ENCODE results near the gene IQSEC3. TPM values are rescaled to one million over a fixed set of nuclear protein-coding genes. Genes with fewer than 3 reads are reported as not detected.
A peak's percentile ranks its signal among the peaks of the same experiment; 100 is the strongest.
"Not testable (repeated sequence)": the region's sequence is repeated elsewhere in the genome, so short reads cannot be mapped to it uniquely, and the experiment has no call there.

IQSEC3 gene
- total RNA-seq, 1 experiment from 2014 or later, result 1.7 TPM

GRCh38 chr12:76551-76950, 10.0 kb downstream of the IQSEC3 start:
- H3K4me3 Mint-ChIP-seq; H3K4me1 Mint-ChIP-seq; POLR2A ChIA-PET; DNase-seq (ENCODE audit: low spot score); H3K27ac Mint-ChIP-seq; H3K9me3 Mint-ChIP-seq; H3K36me3 Mint-ChIP-seq; CTCF ChIA-PET; ATAC-seq: not testable (repeated sequence)
- H3K27me3 Mint-ChIP-seq (ENCODE audit: low read depth), result peaks cover 48% of the 10 kb centered on the region

GRCh38 chr12:77101-77719, 10.6 kb downstream of the IQSEC3 start:
- DNase-seq (ENCODE audit: low spot score); H3K4me1 Mint-ChIP-seq; H3K9me3 Mint-ChIP-seq; H3K4me3 Mint-ChIP-seq; H3K27ac Mint-ChIP-seq; H3K36me3 Mint-ChIP-seq; CTCF ChIA-PET; POLR2A ChIA-PET: not testable (repeated sequence)
- peak; percentile 13; the same call in 1 of the 2 replicates for ATAC-seq
- H3K27me3 Mint-ChIP-seq (ENCODE audit: low read depth), result peaks cover 47% of the 10 kb centered on the region

GRCh38 chr12:77769-78383, 11.3 kb downstream of the IQSEC3 start:
- peaks cover 47% of the 10 kb centered on the region for H3K27me3 Mint-ChIP-seq (ENCODE audit: low read depth)

GRCh38 chr12:78981-79380, 12.4 kb downstream of the IQSEC3 start:
- Mint-ChIP-seq H3K36me3 (no peaks in the 10 kb centered on the region), H3K27ac (no peak overlapping the region), H3K4me1 (0 out of 2 replicates have a peak, but pooled peaks cover 2% of the 10 kb centered on the region), H3K27me3 (ENCODE audit: low read depth) (peaks cover 47% of the 10 kb centered on the region), H3K4me3 (peak overlapping the region; percentile 62), H3K9me3 (no peaks in the 10 kb centered on the region)
- no peak for TF ChIP-seq ATF6 (CRISPR knock-in tag; IDR thresholded peaks at IDR 0.05)
- DNase-seq (ENCODE audit: low spot score) (no peak), ATAC-seq (no peak)
- POLR2A ChIA-PET, result no interaction called here
- CTCF ChIA-PET, result no interaction called here

More at GRCh38 chr12:77769-78383, 11.3 kb downstream of the IQSEC3 start:
- H3K4me3 Mint-ChIP-seq, result peak overlapping the region; percentile 62
- POLR2A ChIA-PET; H3K27ac Mint-ChIP-seq; H3K36me3 Mint-ChIP-seq; DNase-seq (ENCODE audit: low spot score); H3K4me1 Mint-ChIP-seq; H3K9me3 Mint-ChIP-seq; CTCF ChIA-PET: not testable (repeated sequence)
- ATAC-seq, result peak; percentile 37

- Mint-ChIP-seq H3K36me3 (no peaks in the 10 kb centered on the region), H3K4me1 (peaks cover 7% of the 10 kb centered on the region), H3K4me3 (no peak overlapping the region), H3K27me3 (ENCODE audit: low read depth) (peaks cover 40% of the 10 kb centered on the region), H3K9me3 (no peaks in the 10 kb centered on the region), H3K27ac (no peak overlapping the region)
- ChIA-PET CTCF (no interaction called here), POLR2A (no interaction called here)
- ATAC-seq (no peak), DNase-seq (ENCODE audit: low spot score) (no peak)
- no peak for TF ChIP-seq HMGXB4 (CRISPR knock-in tag; IDR thresholded peaks at IDR 0.05)
- TF ChIP-seq AFF4 (CRISPR knock-in tag; IDR thresholded peaks at IDR 0.05; ENCODE audit: borderline replicate concordance), result no peak
- no peak for TF ChIP-seq USF1 (CRISPR knock-in tag; IDR thresholded peaks at IDR 0.05)
- TF ChIP-seq CREM (CRISPR knock-in tag; IDR thresholded peaks at IDR 0.05), result no peak
- TF ChIP-seq SOX15 (CRISPR knock-in tag; IDR thresholded peaks at IDR 0.05), result no peak
- no peak for TF ChIP-seq SMAD4 (CRISPR knock-in tag; IDR thresholded peaks at IDR 0.05)
- no peak for TF ChIP-seq ZNF138 (CRISPR knock-in tag; conservative IDR thresholded peaks at IDR 0.05)
- TF ChIP-seq TP53 (CRISPR knock-in tag; IDR thresholded peaks at IDR 0.05), result no peak
- TF ChIP-seq FOXP4 (CRISPR knock-in tag; IDR thresholded peaks at IDR 0.05), result no peak
- TF ChIP-seq NR2C2 (CRISPR knock-in tag; IDR thresholded peaks at IDR 0.05), result no peak
- no peak for TF ChIP-seq ZNF512 (CRISPR knock-in tag; IDR thresholded peaks at IDR 0.05; ENCODE audit: borderline replicate concordance)
Observed at GRCh38 chr12:80681-81190, 14.2 kb downstream of the IQSEC3 start.
